ENCODE measurements around the gene ANXA6. TPM values are rescaled to one million over a fixed set of nuclear protein-coding genes. Genes with fewer than 3 reads are reported as not detected.

The ANXA6 gene
- total RNA-seq, 2 experiments from 2014 or later = 26.1 to 74.1 TPM

DNA sequence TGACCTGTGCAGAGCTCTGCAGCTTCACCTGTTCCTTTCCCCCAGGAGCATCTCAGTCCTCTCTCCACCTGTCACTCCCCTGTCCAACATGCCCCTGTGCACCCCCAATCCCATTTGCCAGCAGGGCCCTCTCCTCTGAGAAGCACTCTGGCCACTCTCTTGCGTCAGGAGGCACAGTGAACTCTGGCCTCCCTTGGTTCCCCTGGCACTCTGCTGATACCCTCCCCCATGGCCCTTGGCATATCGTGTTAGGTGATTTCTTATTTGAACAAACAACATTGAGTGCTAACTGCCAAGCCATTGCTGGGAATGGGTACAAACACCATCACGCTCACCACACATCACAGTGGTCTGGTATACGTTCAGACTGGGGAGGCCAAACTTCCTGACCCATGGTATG lies 55.8 kb downstream of the ANXA6 start:
- no peaks in the 10 kb centered on the region for H4K20me1 ChIP-seq (ENCODE audit: insufficient read depth, low read length)
- DNase-seq (ENCODE audit: low spot score) = no peak
- H3K9me2 ChIP-seq (ENCODE audit: insufficient read depth, low read length) = no peaks in the 10 kb centered on the region
- POLR2A ChIA-PET = interaction anchor here (1.4 kb wide), 2 partner anchors 8 to 12 kb away, joined by 3 to 5 read pairs; no protein-coding TSS in a partner anchor
- no peaks in the 10 kb centered on the region for H3K79me2 ChIP-seq (ENCODE audit: insufficient read depth, low read depth, low read length)
- H2AFZ ChIP-seq (ENCODE audit: low read length) = no peak overlapping the region
- no peaks in the 10 kb centered on the region for H3K9me3 ChIP-seq (ENCODE audit: low read length)
- H3K27ac ChIP-seq (ENCODE audit: low read depth, low read length, poor library complexity, severe bottlenecking) = no peak overlapping the region
- CTCF ChIA-PET (ENCODE audit: unreplicated experiment) = no interaction called here
- H3K36me3 ChIP-seq (ENCODE audit: insufficient read depth, low read length) = no peaks in the 10 kb centered on the region
- intact Hi-C loops (cut with micrococcal nuclease; ENCODE audit: unreplicated experiment) = no loop called here
- no peak overlapping the region for H3K4me2 ChIP-seq (ENCODE audit: low read length)
- TF ChIP-seq, protein P1, sequence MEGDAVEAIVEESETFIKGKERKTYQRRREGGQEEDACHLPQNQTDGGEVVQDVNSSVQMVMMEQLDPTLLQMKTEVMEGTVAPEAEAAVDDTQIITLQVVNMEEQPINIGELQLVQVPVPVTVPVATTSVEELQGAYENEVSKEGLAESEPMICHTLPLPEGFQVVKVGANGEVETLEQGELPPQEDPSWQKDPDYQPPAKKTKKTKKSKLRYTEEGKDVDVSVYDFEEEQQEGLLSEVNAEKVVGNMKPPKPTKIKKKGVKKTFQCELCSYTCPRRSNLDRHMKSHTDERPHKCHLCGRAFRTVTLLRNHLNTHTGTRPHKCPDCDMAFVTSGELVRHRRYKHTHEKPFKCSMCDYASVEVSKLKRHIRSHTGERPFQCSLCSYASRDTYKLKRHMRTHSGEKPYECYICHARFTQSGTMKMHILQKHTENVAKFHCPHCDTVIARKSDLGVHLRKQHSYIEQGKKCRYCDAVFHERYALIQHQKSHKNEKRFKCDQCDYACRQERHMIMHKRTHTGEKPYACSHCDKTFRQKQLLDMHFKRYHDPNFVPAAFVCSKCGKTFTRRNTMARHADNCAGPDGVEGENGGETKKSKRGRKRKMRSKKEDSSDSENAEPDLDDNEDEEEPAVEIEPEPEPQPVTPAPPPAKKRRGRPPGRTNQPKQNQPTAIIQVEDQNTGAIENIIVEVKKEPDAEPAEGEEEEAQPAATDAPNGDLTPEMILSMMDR (conservative IDR thresholded peaks at IDR 0.05; ENCODE audit: low read length) = no peak
- TF ChIP-seq EZH2phosphoT487 (IDR thresholded peaks at IDR 0.05; ENCODE audit: borderline replicate concordance, low read depth, low read length) = no peak
- H3K4me3 ChIP-seq (ENCODE audit: low read depth, low read length, poor library complexity, severe bottlenecking) = no peak overlapping the region
- no TSS peak for BruUV-seq (replicated peaks)
- no peaks in the 10 kb centered on the region for H3K4me1 ChIP-seq (ENCODE audit: insufficient read depth, low read length, poor library complexity, severe bottlenecking)

DNA sequence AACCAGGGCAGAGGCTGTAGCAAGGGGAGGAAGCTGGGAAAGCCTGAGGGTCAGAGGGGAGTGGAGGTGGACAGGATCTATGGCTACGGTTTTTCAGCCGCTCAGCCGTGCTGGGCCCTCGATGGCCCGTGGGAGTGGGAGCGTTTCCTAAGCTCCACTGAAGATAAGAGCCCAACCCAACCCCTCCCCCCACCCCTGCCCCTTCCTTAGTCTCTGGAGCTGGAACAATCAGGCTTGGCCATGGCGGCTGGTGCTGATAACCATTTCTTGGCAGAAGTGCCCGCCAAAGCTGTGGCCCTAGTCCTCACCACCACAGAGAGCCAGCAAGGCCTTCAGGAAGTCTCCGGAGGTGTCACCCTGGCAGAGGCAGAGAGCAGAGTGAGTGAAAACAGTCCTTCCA lies 56.4 kb downstream of the ANXA6 start:
- TF ChIP-seq, protein P1 (conservative IDR thresholded peaks at IDR 0.05; ENCODE audit: low read length) = no peak
- no peak for TF ChIP-seq EZH2phosphoT487 (IDR thresholded peaks at IDR 0.05; ENCODE audit: borderline replicate concordance, low read depth, low read length)
- no peak overlapping the region for H3K4me2 ChIP-seq (ENCODE audit: low read length)
- ChIA-PET CTCF (ENCODE audit: unreplicated experiment) (no interaction called here), POLR2A (no interaction called here)
- no peaks in the 10 kb centered on the region for H3K9me2 ChIP-seq (ENCODE audit: insufficient read depth, low read length)
- no peaks in the 10 kb centered on the region for H4K20me1 ChIP-seq (ENCODE audit: insufficient read depth, low read length)
- no TSS peak for BruUV-seq (replicated peaks)
- no peak overlapping the region for H2AFZ ChIP-seq (ENCODE audit: low read length)
- no peaks in the 10 kb centered on the region for H3K36me3 ChIP-seq (ENCODE audit: insufficient read depth, low read length)
- H3K4me3 ChIP-seq (ENCODE audit: low read depth, low read length, poor library complexity, severe bottlenecking) = no peak overlapping the region
- H3K27ac ChIP-seq (ENCODE audit: low read depth, low read length, poor library complexity, severe bottlenecking) = no peak overlapping the region
- intact Hi-C loops (cut with micrococcal nuclease; ENCODE audit: unreplicated experiment) = no loop called here
- no peak for DNase-seq (ENCODE audit: low spot score)
- H3K79me2 ChIP-seq (ENCODE audit: insufficient read depth, low read depth, low read length) = no peaks in the 10 kb centered on the region
- no peaks in the 10 kb centered on the region for H3K4me1 ChIP-seq (ENCODE audit: insufficient read depth, low read length, poor library complexity, severe bottlenecking)
- no peaks in the 10 kb centered on the region for H3K9me3 ChIP-seq (ENCODE audit: low read length)

DNA sequence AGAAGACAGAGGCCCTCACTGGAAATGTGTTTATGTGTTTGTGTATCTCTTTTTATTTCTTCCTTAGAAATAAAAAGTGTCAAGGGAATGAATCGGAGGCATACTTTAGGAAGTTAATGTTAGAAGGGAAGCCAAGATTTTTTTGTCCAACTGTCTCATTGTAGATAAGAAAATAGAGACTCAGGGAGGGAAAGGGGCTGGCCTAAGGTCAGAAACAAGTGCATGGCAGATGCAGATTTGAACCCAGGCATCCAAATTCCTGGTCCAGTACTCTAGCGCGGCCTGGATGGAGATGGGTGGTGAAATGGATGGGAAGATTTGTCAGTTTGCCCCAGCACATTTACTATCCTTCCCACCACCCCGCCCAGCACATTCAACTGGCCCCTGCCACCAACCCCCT lies 56.9 kb downstream of the ANXA6 start:
- Histone ChIP-seq H3K27ac (ENCODE audit: low read depth, low read length, poor library complexity, severe bottlenecking) (no peak overlapping the region), H3K4me3 (ENCODE audit: low read depth, low read length, poor library complexity, severe bottlenecking) (no peak overlapping the region), H3K9me3 (ENCODE audit: low read length) (no peaks in the 10 kb centered on the region), H4K20me1 (ENCODE audit: insufficient read depth, low read length) (no peaks in the 10 kb centered on the region), H2AFZ (ENCODE audit: low read length) (no peak overlapping the region), H3K9me2 (ENCODE audit: insufficient read depth, low read length) (no peaks in the 10 kb centered on the region), H3K4me2 (ENCODE audit: low read length) (no peak overlapping the region), H3K36me3 (ENCODE audit: insufficient read depth, low read length) (no peaks in the 10 kb centered on the region), H3K4me1 (ENCODE audit: insufficient read depth, low read length, poor library complexity, severe bottlenecking) (no peaks in the 10 kb centered on the region), H3K79me2 (ENCODE audit: insufficient read depth, low read depth, low read length) (no peaks in the 10 kb centered on the region)
- intact Hi-C loops (cut with micrococcal nuclease; ENCODE audit: unreplicated experiment) = no loop called here
- POLR2A ChIA-PET = no interaction called here
- CTCF ChIA-PET (ENCODE audit: unreplicated experiment) = no interaction called here
- no TSS peak for BruUV-seq (replicated peaks)
- TF ChIP-seq, protein P1 (conservative IDR thresholded peaks at IDR 0.05; ENCODE audit: low read length) = no peak
- TF ChIP-seq EZH2phosphoT487 (IDR thresholded peaks at IDR 0.05; ENCODE audit: borderline replicate concordance, low read depth, low read length) = no peak
- DNase-seq (ENCODE audit: low spot score) = no peak

All from OCI-LY7 (cell line).